ENCODE measurements around the gene MRPS5.

DNA sequence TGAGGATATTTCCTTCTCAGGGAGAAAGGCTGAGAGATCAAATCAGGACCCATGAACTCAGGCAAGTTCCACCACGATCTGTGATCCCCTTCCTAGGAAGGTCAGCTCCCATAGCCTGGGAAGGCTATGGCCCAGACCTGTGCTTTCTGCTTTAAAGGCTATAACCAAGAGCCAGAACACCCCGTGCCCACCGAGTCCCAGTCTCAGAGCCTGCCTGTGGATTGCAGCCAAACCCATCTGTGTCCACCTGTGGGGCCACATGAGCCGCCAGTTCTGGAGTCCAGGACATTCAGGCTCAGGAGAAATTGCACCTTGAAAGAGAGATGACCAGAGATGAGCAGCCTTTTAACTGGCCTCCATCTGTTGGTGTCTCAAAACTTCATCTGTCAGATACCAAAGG is 49.2 kb downstream of the MRPS5 start:
- TF ChIP-seq, protein P1, sequence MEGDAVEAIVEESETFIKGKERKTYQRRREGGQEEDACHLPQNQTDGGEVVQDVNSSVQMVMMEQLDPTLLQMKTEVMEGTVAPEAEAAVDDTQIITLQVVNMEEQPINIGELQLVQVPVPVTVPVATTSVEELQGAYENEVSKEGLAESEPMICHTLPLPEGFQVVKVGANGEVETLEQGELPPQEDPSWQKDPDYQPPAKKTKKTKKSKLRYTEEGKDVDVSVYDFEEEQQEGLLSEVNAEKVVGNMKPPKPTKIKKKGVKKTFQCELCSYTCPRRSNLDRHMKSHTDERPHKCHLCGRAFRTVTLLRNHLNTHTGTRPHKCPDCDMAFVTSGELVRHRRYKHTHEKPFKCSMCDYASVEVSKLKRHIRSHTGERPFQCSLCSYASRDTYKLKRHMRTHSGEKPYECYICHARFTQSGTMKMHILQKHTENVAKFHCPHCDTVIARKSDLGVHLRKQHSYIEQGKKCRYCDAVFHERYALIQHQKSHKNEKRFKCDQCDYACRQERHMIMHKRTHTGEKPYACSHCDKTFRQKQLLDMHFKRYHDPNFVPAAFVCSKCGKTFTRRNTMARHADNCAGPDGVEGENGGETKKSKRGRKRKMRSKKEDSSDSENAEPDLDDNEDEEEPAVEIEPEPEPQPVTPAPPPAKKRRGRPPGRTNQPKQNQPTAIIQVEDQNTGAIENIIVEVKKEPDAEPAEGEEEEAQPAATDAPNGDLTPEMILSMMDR (conservative IDR thresholded peaks at IDR 0.05; ENCODE audit: low read length), result no peak
- TF ChIP-seq EZH2phosphoT487 (IDR thresholded peaks at IDR 0.05; ENCODE audit: borderline replicate concordance), result no peak
